GM23338 (cell line): ENCODE data around the gene TRIO. TPM values are rescaled to one million over a fixed set of nuclear protein-coding genes. Genes with fewer than 3 reads are reported as not detected.

Experiments
- ATAC-seq: fragments of 200-7000 bp; cut with Tn5 transposase; 3 replicates; pipeline ENCODE4 v1.9.1; 2020
- DNase-seq: peaks from one replicate; pipeline ENCODE4 v3.0.0-alpha.2; 2015; ENCODE audit warnings: low spot score
- H2AFZ ChIP-seq: fragments of 200-600 bp; sonication (generic); 2 replicates; pipeline ENCODE4 v1.8.0; 2016; ENCODE audit warnings: antibody characterized with exemption, mild to moderate bottlenecking, moderate library complexity
- H3F3A ChIP-seq: fragments of 200-600 bp; sonication (generic); replicated peaks from 2 replicates; pipeline ENCODE4 v1.8.0; 2017; ENCODE audit warnings: antibody characterized with exemption, mixed run types, low read depth
- H3K27ac ChIP-seq: fragments of 200-600 bp; sonication (generic); 2 replicates; pipeline ENCODE4 v1.6.1; 2016; ENCODE audit warnings: low read depth
- H3K27me3 ChIP-seq: fragments of 200-600 bp; sonication (generic); 2 replicates; pipeline ENCODE4 v1.8.0; 2016; ENCODE audit warnings: mild to moderate bottlenecking, mixed run types, moderate library complexity; ENCODE audit not compliant: insufficient read depth
- H3K36me3 ChIP-seq: fragments of 200-600 bp; sonication (generic); 2 replicates; pipeline ENCODE4 v1.8.0; 2016; ENCODE audit warnings: mild to moderate bottlenecking; ENCODE audit not compliant: insufficient read depth
- H3K4me1 ChIP-seq: fragments of 200-600 bp; sonication (generic); 2 replicates; pipeline ENCODE4 v1.8.0; 2016; ENCODE audit warnings: mild to moderate bottlenecking, moderate library complexity; ENCODE audit not compliant: insufficient read depth
- H3K4me2 ChIP-seq: fragments of 200-600 bp; sonication (generic); 2 replicates; pipeline ENCODE4 v1.7.1; 2017; ENCODE audit warnings: mixed run types
- H3K4me3 ChIP-seq: fragments of 200-600 bp; sonication (generic); 2 replicates; pipeline ENCODE4 v1.6.1; 2016; ENCODE audit warnings: mixed run types
- H3K79me2 ChIP-seq: fragments of 200-600 bp; sonication (generic); replicated peaks from 2 replicates; pipeline ENCODE4 v1.8.0; 2017; ENCODE audit warnings: mild to moderate bottlenecking; ENCODE audit not compliant: insufficient read depth
- H3K9me2 ChIP-seq: fragments of 200-600 bp; sonication (generic); 2 replicates; pipeline ENCODE4 v1.8.0; 2017; ENCODE audit not compliant: insufficient read depth
- H4K20me1 ChIP-seq: fragments of 200-600 bp; sonication (generic); replicated peaks from 2 replicates; pipeline ENCODE4 v1.8.0; 2017; ENCODE audit warnings: mild to moderate bottlenecking; ENCODE audit not compliant: insufficient read depth
- H3K27ac Mint-ChIP-seq: 2 replicates; pipeline ENCODE4 v1.8.0; 2020; ENCODE audit warnings: inconsistent platforms, mild to moderate bottlenecking, moderate library complexity, mixed read lengths
- H3K27me3 Mint-ChIP-seq: 3 replicates; pipeline ENCODE4 v1.8.0; 2022; ENCODE audit warnings: low read depth, mild to moderate bottlenecking, moderate library complexity, mixed read lengths, inconsistent platforms; ENCODE audit not compliant: insufficient read depth, poor library complexity
- H3K36me3 Mint-ChIP-seq: 3 replicates; pipeline ENCODE4 v1.8.0; 2021; ENCODE audit warnings: low read depth, mild to moderate bottlenecking, inconsistent platforms, moderate library complexity, mixed read lengths
- H3K4me1 Mint-ChIP-seq: 3 replicates; pipeline ENCODE4 v1.8.0; 2020; ENCODE audit warnings: mild to moderate bottlenecking, inconsistent platforms, mixed read lengths
- H3K4me3 Mint-ChIP-seq: 3 replicates; pipeline ENCODE4 v1.8.0; 2021; ENCODE audit warnings: moderate library complexity, mild to moderate bottlenecking, inconsistent platforms, mixed read lengths
- H3K9me3 Mint-ChIP-seq: 3 replicates; pipeline ENCODE4 v1.8.0; 2020; ENCODE audit warnings: moderate library complexity, mild to moderate bottlenecking, inconsistent platforms, mixed read lengths
- CREB1 ChIP-seq: fragments of 250-450 bp; sonication (Bioruptor Pico); IDR thresholded peaks from 2 replicates; pipeline ENCODE4 v1.5.0; 2020; ENCODE audit warnings: low read depth, mild to moderate bottlenecking, moderate library complexity
- CTCF ChIP-seq, 2 experiments: fragments of 200-600 bp in 1 of 2; sonication (generic) in 1 of 2; conservative IDR thresholded peaks; 2 replicates each; pipeline versions ENCODE4 v1.5.1 to v1.6.1; 2016 to 2017; ENCODE audit warnings: antibody characterized with exemption in 2 of 2, low read depth in 2 of 2, mild to moderate bottlenecking in 2 of 2, moderate library complexity in 1 of 2
- ETS1 ChIP-seq: IDR thresholded peaks from 2 replicates; pipeline ENCODE4 v1.6.1; 2016; ENCODE audit warnings: antibody characterized with exemption
- EZH2 ChIP-seq: fragments of 200-600 bp; sonication (generic); IDR thresholded peaks from one replicate; pipeline ENCODE4 v1.8.0; 2017; ENCODE audit warnings: antibody characterized with exemption, mild to moderate bottlenecking, low read depth; ENCODE audit not compliant: unreplicated experiment
- EZH2phosphoT487 ChIP-seq: fragments of 200-600 bp; sonication (generic); IDR thresholded peaks from one replicate; pipeline ENCODE4 v1.8.1; 2018; ENCODE audit warnings: antibody characterized with exemption; ENCODE audit not compliant: unreplicated experiment
- JUNB ChIP-seq: IDR thresholded peaks from one replicate; pipeline ENCODE4 v1.6.1; 2016; ENCODE audit warnings: antibody characterized with exemption; ENCODE audit not compliant: unreplicated experiment
- POLR2AphosphoS5 ChIP-seq: IDR thresholded peaks from 2 replicates; pipeline ENCODE4 v1.6.1; 2016; ENCODE audit warnings: antibody characterized with exemption, low read depth
- REST ChIP-seq: IDR thresholded peaks from one replicate; pipeline ENCODE4 v1.6.1; 2018; ENCODE audit warnings: antibody characterized with exemption; ENCODE audit not compliant: unreplicated experiment
- STAT1 ChIP-seq: IDR thresholded peaks from one replicate; pipeline ENCODE4 v1.6.1; 2016; ENCODE audit warnings: antibody characterized with exemption; ENCODE audit not compliant: unreplicated experiment
- ZNF114 ChIP-seq: fragments of 250-450 bp; sonication (Bioruptor Pico); IDR thresholded peaks from 2 replicates; pipeline ENCODE4 v1.5.0; 2020; ENCODE audit warnings: mild to moderate bottlenecking, moderate library complexity
- ZNF331 ChIP-seq: fragments of 250-450 bp; sonication (Bioruptor Pico); IDR thresholded peaks from 2 replicates; pipeline ENCODE4 v1.5.0; 2020; ENCODE audit warnings: low read depth, mild to moderate bottlenecking, moderate library complexity
- ZNF462 ChIP-seq: fragments of 250-450 bp; sonication (Bioruptor Pico); IDR thresholded peaks from 2 replicates; pipeline ENCODE4 v1.5.0; 2020; ENCODE audit warnings: mild to moderate bottlenecking, moderate library complexity
- polyA plus RNA-seq: library from polyadenylated mRNA; unstranded; fragments of >200 nt; fragmentation: Nextera tagmentation; extraction: Ambion mirVana; gene quantifications from 2 replicates; pipeline ENCODE4 v1.2.1, GENCODE V29; 2016
- total RNA-seq: library from RNA; depleted of rRNA; stranded (reverse); fragments of >200 nt; shearing (Covaris generic); gene quantifications from 2 replicates; pipeline ENCODE4 v1.2.3, GENCODE V29; 2014

Gene TRIO
- total and polyA plus RNA-seq, 2 experiments from 2014 or later, result 13.8 to 113 TPM

- TF ChIP-seq CREB1 (CRISPR knock-in tag) (no peak), EZH2phosphoT487 (no peak), JUNB (no peak), STAT1 (no peak), REST (no peak), POLR2AphosphoS5 (no peak), ZNF331 (CRISPR knock-in tag) (no peak), ETS1 (no peak), CTCF (conservative IDR thresholded peaks at IDR 0.05; ENCODE audit: low read depth in 2 of 2) (no peak), EZH2 (no peak)
Measured at GRCh38 chr5:14188778-14189177, 45.6 kb downstream of the TRIO start (continued).

- Mint-ChIP-seq H3K27ac (0 out of 2 replicates have a peak overlapping the region, but pooled peaks have one; percentile 16), H3K4me3 (no peak overlapping the region), H3K27me3 (no peaks in the 10 kb centered on the region), H3K36me3 (no peaks in the 10 kb centered on the region), H3K4me1 (peaks cover 53% of the 10 kb centered on the region), H3K9me3 (no peaks in the 10 kb centered on the region)
- Histone ChIP-seq H2AFZ (no peak overlapping the region), H3K4me1 (peaks cover 54% of the 10 kb centered on the region), H4K20me1 (peaks cover 17% of the 10 kb centered on the region; the same call in 1 of the 2 replicates), H3K9me2 (no peaks in the 10 kb centered on the region), H3K27ac (no peak overlapping the region), H3K4me2 (no peak overlapping the region), H3F3A (no peaks in the 10 kb centered on the region), H3K79me2 (peaks cover 100% of the 10 kb centered on the region), H3K36me3 (no peaks in the 10 kb centered on the region), H3K4me3 (no peak overlapping the region), H3K27me3 (no peaks in the 10 kb centered on the region)
- ATAC-seq, result no peak
- DNase-seq, result no peak
- TF ChIP-seq ETS1, result no peak
- no peak for TF ChIP-seq ZNF462 (CRISPR knock-in tag)
- no peak for TF ChIP-seq ZNF114
- TF ChIP-seq JUNB, result no peak
- TF ChIP-seq STAT1, result no peak
- TF ChIP-seq EZH2phosphoT487, result no peak
Measured at GRCh38 chr5:14189680-14190079, 46.5 kb downstream of the TRIO start.
